SK-N-SH treated with all-trans-retinoic acid at 6 μM for 48 hours (cell line): Measurements from ENCODE around the gene COL17A1.

Source experiments
- ARNTL ChIP-seq: fragments of 450-650 bp; formaldehyde crosslinking; IDR thresholded peaks from 2 replicates; pipeline ENCODE4 v1.5.0; 2020; ENCODE audit warnings: low read depth, mild to moderate bottlenecking, moderate library complexity, borderline replicate concordance
- BACH2 ChIP-seq: fragments of 250-450 bp; sonication (Bioruptor Pico); IDR thresholded peaks from 2 replicates; pipeline ENCODE4 v1.9.0; 2021; ENCODE audit warnings: mild to moderate bottlenecking, borderline replicate concordance
- TOX ChIP-seq: fragments of 250-450 bp; sonication (Bioruptor Pico); IDR thresholded peaks from 2 replicates; pipeline ENCODE4 v1.8.0; 2021; ENCODE audit warnings: mild to moderate bottlenecking, moderate library complexity, borderline replicate concordance
- ZFP3 ChIP-seq: fragments of 250-450 bp; sonication (Bioruptor Pico); IDR thresholded peaks from 2 replicates; pipeline ENCODE4 v1.5.0; 2020; ENCODE audit warnings: mild to moderate bottlenecking, moderate library complexity

- TF ChIP-seq ARNTL (CRISPR knock-in tag) (no peak), TOX (CRISPR knock-in tag) (no peak), ZFP3 (no peak), BACH2 (CRISPR knock-in tag) (no peak)
Observed at GRCh38 chr10:104092749-104093148, 7.1 kb upstream of the COL17A1 start.
